H1 (cell line): ENCODE data around the gene TIFAB.

Source experiments
- CBX5 ChIP-seq: fragments of 300-800, 300-1000 bp; sonication (generic); IDR thresholded peaks from 2 replicates; pipeline ENCODE4 v1.7.1; 2016; ENCODE audit warnings: antibody characterized with exemption, low read length, low read depth
- CTCF ChIP-seq, 3 experiments: IDR thresholded peaks; 1 replicate in 2 of 3; 2 replicates in 1 of 3; pipeline versions ENCODE4 v1.5.1 to v1.6.1; 2011; ENCODE audit warnings: low read length in 3 of 3, mild to moderate bottlenecking in 3 of 3, inconsistent platforms in 2 of 3, low read depth in 1 of 3, moderate library complexity in 1 of 3; ENCODE audit not compliant: insufficient read depth in 1 of 3; ENCODE audit errors: control extremely low read depth in 1 of 3
- EP300 ChIP-seq, 2 experiments: IDR thresholded peaks; 1 replicate in 1 of 2; 2 replicates in 1 of 2; pipeline ENCODE4 v1.6.1; 2011 to 2012; ENCODE audit warnings: low read depth in 2 of 2, low read length in 2 of 2, mild to moderate bottlenecking in 2 of 2, borderline replicate concordance in 1 of 2, inconsistent platforms in 1 of 2, moderate library complexity in 1 of 2
- EZH2 ChIP-seq: fragments of 200-600 bp; sonication (generic); IDR thresholded peaks from 2 replicates; pipeline ENCODE4 v1.7.1; 2012; ENCODE audit warnings: low read depth, mild to moderate bottlenecking, moderate library complexity, low read length, inconsistent platforms; ENCODE audit not compliant: severe bottlenecking
- GABPA ChIP-seq: IDR thresholded peaks from 2 replicates; pipeline ENCODE4 v1.6.1; 2011; ENCODE audit warnings: mild to moderate bottlenecking, low read length, moderate library complexity, borderline replicate concordance; ENCODE audit not compliant: insufficient read depth
- KDM1A ChIP-seq: fragments of 200-600, 300-600 bp; sonication (generic); IDR thresholded peaks from 2 replicates; pipeline ENCODE4 v1.7.1; 2016; ENCODE audit warnings: mild to moderate bottlenecking, low read length, borderline replicate concordance
- POLR2A ChIP-seq, 2 experiments: IDR thresholded peaks; 1 replicate in 1 of 2; 2 replicates in 1 of 2; pipeline ENCODE4 v1.6.1; 2011; ENCODE audit warnings: low read depth in 2 of 2, low read length in 2 of 2, mild to moderate bottlenecking in 2 of 2; ENCODE audit errors: control extremely low read depth in 1 of 2
- POLR2AphosphoS5 ChIP-seq: IDR thresholded peaks from 2 replicates; pipeline ENCODE4 v1.6.1; 2011; ENCODE audit warnings: low read depth, low read length
- SP1 ChIP-seq: IDR thresholded peaks from 2 replicates; pipeline ENCODE4 v1.6.1; 2011; ENCODE audit warnings: low read depth, low read length
- SRF ChIP-seq: IDR thresholded peaks from 2 replicates; pipeline ENCODE4 v1.6.1; 2011; ENCODE audit warnings: mild to moderate bottlenecking, low read depth, low read length, moderate library complexity
- SUZ12 ChIP-seq: fragments of 200-600 bp; sonication (generic); IDR thresholded peaks from 2 replicates; pipeline ENCODE4 v1.6.1; 2012; ENCODE audit warnings: mild to moderate bottlenecking, inconsistent platforms, low read length, moderate library complexity, mixed read lengths

- TF ChIP-seq EZH2 (no peak), POLR2A (IDR thresholded peaks at IDR 0.05; ENCODE audit: control extremely low read depth in 1 of 2, low read depth in 2 of 2, low read length in 2 of 2) (no peak), KDM1A (no peak), CTCF (IDR thresholded peaks at IDR 0.05; ENCODE audit: control extremely low read depth in 1 of 3, insufficient read depth in 1 of 3, low read depth in 1 of 3, low read length in 3 of 3) (no peak), GABPA (no peak), CBX5 (no peak), POLR2AphosphoS5 (no peak), SRF (no peak), SP1 (no peak), EP300 (IDR thresholded peaks at IDR 0.05; ENCODE audit: borderline replicate concordance in 1 of 2, low read depth in 2 of 2, low read length in 2 of 2) (no peak), SUZ12 (no peak)
These were observed 50.1 kb downstream of the TIFAB start for GRCh38 chr5:135402031-135402430.
